HG03097 (cell line): ENCODE data around the gene GGCX.
A peak's percentile ranks its signal among the peaks of the same experiment; 100 is the strongest.

Experiments used
- ATAC-seq: cut with Tn5 transposase; IDR thresholded peaks from one replicate; pipeline ENCODE4 v1.9.1; 2021; ENCODE audit not compliant: unreplicated experiment, low FRiP score

Gene GGCX

GRCh38 chr2:85542777-85543176 is 18.5 kb downstream of the GGCX start:
- no peak for ATAC-seq

GRCh38 chr2:85541753-85542457 is 19.4 kb downstream of the GGCX start:
- no peak for ATAC-seq

GRCh38 chr2:85541262-85541661 is 20.0 kb downstream of the GGCX start:
- no peak for ATAC-seq

- no peak for ATAC-seq
Measured at GRCh38 chr2:85540133-85540648, 21.1 kb downstream of the GGCX start.

- peak; percentile 34 for ATAC-seq
Measured at GRCh38 chr2:85539361-85540132, 21.7 kb downstream of the GGCX start.

- peak; percentile 76 for ATAC-seq
Measured at GRCh38 chr2:85538507-85539360, 22.6 kb downstream of the GGCX start, which contains the start of gene MAT2A. Gene MAT2A, plus strand, starts transcription at chr2:85539168. Its CDS starts 120 bp downstream, at chr2:85539288.

- ATAC-seq: no peak
Measured at GRCh38 chr2:85537600-85538506, 23.4 kb downstream of the GGCX start.

- ATAC-seq: no peak
Measured at GRCh38 chr2:85536479-85536878, 24.8 kb downstream of the GGCX start.

GRCh38 chr2:85534881-85535280 is 26.4 kb downstream of the GGCX start:
- ATAC-seq: no peak

GRCh38 chr2:85534099-85534498 is 27.2 kb downstream of the GGCX start:
- ATAC-seq: no peak

- ATAC-seq: no peak
Measured at GRCh38 chr2:85531589-85531988, 29.7 kb downstream of the GGCX start.

GRCh38 chr2:85529809-85530208 is 31.5 kb downstream of the GGCX start:
- no peak for ATAC-seq

- ATAC-seq: no peak
Measured at GRCh38 chr2:85528355-85528754, 32.9 kb downstream of the GGCX start.

- ATAC-seq: no peak
Measured at GRCh38 chr2:85527787-85528186, 33.5 kb downstream of the GGCX start.

GRCh38 chr2:85525567-85525966 is 35.7 kb downstream of the GGCX start:
- ATAC-seq: no peak

- ATAC-seq: no peak
Measured at GRCh38 chr2:85525029-85525428, 36.3 kb downstream of the GGCX start.

GRCh38 chr2:85524336-85524908 is 36.9 kb downstream of the GGCX start:
- ATAC-seq: no peak

GRCh38 chr2:85523903-85524335 is 37.4 kb downstream of the GGCX start:
- ATAC-seq: no peak
